CD4-positive, alpha-beta T cell treated with Interleukin-6 at 100 ng/mL for 8 hours (primary cell): ENCODE data around the gene TBC1D22B.

Source experiments
- DNase-seq: peaks from one replicate; pipeline ENCODE4 v3.0.0-alpha.2; 2020; ENCODE audit warnings: mixed read lengths, low spot score

Gene TBC1D22B

GRCh38 chr6:37239950-37240713, 17.4 kb upstream of the TBC1D22B start:
- DNase-seq: peak; percentile 48

DNA sequence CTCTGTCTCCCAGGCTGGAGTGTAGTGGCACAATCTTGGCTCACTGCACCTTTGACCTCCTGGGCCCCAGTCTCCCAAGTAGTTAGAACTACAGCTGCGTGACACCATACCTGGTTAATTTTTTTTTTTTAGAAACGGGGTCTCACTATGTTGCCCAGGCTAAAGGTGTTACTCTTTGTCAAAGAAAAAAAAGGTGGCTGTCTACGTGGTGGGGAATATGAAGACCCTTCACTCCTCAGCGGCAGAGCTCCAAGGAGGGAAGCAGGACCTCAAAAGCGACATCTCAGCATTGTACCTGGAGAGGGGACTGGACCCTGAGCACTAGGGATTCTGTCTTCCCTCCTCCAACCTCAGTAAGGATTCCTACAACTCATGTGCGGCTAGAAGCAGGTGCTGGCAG, 16.4 kb upstream of the TBC1D22B start:
- DNase-seq: no peak

DNA sequence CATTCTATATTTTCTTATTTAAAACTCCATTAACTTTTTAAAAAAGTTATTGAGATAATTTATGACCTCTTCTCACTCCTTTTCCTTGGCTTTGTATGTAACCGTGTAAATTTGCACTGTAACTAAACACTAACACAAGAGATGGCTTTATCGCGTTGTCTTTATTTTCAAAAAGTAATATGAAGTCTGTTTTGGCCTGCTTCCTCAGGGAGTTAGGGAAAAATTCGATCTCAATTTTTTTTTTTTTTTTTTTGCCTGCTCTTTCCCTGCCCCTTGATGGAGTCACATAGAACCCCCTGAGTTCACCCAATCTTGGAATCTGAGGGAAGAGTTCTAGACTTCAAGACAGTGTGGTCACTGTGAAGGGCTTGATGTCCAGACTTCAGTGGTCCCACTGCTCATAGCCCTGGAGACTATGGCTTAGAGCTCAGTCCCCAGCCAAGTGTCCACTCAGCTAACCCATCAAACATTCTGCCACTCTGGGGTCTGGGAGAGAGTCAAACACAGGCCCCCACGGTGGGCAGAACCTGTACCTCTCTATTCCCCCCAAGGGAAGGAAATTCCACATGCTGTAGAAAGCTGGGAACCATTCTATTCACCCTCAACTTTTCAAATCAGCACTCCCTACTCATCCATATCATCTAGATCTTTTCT, 15.7 kb upstream of the TBC1D22B start:
- no peak for DNase-seq

GRCh38 chr6:37242429-37243052, 15.0 kb upstream of the TBC1D22B start:
- no peak for DNase-seq

DNA sequence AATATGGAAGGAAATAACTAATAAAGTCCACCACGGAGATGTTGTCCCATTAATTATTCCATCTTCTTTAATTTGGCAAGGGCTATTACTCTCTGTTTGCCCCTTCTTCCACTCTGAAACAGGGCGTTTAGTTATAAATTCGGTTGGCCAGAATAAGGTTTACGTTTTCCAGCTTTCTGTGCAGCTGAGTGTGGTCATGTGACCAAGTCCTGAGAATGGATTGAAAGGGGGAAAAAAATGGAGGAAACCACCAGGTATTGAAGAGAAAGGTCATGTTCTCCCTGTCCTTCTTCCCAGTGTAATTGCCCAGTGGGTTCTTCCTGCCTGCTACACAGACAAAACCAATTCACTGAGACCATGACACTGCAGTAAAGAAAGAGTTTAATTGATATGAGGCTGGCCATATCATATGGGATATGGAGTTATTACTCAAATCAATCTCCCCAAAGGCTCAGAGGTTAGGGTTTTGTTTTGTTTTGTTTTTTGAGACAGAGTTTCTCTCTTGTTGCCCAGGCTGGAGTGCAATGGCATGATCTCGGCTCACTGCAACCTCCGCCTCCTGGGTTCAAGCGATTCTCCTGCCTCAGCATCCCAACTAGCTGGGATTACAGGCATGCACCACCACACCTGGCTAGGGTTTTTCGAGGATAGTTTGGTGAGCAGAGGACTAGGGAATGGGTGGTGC, 14.3 kb upstream of the TBC1D22B start:
- no peak for DNase-seq

DNA sequence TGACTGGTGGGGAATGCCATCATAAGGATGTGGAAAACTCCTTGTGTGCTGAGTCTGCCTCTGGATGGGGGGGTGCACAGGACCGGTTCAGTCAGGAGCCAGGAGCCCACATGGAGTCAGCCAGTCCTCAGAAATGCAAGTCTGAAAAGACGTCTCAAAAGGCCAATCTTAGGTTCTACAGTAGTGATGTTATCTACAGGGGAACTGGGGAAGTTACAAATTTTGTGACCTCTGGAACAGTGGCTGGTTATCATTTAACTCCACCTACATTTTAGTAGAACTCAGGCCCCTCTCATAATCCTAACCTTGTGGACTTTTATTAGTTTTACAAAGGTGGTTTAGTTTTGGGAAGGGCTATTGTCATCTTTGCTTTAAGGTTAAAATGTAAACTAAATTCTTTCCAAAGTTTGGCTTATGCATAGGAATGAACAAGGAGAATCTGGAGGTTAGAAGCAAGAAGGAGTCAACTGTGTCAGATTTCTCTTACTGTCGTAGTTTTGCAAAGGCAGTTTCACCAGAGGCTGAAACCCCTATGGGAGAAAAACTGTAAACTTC, 13.7 kb upstream of the TBC1D22B start:
- DNase-seq: no peak

DNA sequence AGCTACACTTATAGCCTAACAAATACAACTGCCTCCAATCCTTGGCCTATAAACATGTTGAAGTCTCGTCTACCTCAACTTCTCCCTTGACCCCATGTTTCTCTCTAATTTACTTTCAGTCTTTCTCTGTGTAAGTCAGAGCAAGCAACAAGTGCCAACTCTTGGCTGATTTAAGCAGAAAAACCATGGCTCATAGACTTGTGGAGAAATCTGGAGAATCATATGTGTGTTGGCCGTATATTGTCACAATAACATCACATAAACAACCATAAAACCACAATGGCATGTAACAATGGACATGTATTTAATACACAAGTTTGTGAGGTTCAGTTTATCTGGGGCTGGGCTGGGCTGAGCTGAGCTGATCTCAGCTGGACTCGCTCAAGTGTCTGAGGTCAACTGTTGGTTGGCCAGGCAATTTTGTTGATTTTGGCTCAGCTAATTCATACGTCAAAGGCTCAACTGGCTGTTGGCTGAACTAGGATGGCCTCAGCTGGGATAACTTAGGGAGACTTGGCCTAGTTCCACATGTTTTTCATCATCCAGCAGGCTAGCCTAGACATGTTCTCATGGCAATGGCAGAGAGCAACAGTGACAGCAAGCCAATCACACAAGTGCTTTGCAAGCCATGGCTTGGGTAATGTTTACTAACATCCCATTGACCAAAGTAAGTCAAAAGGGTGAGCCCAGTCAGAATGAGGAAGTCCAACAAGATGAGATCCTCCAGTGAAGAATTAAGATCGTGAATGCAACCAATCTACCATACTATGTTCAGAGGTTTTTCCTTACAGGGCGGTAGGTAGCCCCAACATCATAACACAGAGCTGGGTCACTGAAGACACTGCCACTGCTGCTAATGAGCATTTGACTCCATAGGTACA, 12.9 kb upstream of the TBC1D22B start:
- DNase-seq: no peak

DNA sequence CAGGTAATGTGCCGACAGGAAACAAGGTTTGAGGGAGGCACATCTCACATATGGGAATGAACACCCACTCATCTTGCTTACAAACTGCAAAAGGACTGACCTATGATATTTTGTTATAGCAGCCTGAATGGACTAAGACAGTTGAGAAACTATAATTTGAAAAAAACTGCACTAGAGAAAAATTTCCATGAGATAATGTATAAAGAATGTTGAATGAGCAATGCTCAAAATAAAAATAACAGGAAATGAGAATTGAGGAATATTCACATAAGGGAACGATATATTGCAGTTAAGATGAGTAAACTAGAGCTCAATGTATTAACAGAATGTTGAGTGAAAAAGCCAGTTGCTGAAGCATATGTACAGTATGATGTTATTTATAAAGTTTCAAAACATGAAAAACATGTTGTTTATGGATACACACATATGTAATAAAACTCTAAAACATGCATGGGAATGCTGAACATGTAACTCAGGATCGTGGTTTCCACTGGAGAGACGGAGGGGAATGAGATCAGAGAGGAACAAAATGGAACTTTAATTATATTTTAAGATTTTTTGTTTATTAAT, 6.3 kb upstream of the TBC1D22B start:
- no peak for DNase-seq

DNA sequence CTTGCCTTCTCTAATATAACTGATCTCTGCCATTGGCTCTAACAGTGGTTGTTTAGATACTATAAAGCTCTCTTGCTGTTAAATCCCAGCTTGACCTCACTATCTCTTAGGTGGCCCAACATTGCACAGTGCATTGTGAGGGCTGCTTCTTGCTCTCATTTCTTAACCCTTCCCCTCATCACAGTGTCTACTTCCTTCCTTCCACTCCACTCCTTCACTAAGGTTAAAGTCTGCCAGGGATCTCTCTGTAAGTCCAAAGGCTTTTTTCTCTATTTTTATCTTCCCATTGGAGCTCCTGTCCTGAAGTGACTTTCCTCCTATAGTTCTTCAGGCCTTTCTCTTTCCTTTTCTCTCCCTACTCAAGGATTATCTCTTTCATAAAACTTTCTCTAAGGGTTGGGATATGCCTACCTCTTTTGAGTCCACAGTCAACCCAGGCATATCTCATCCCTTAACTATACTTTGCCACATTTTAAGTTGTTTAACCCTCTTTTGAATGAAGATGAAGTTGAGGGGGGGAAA, 4.0 kb upstream of the TBC1D22B start:
- DNase-seq: no peak

GRCh38 chr6:37254881-37255280, 2.7 kb upstream of the TBC1D22B start:
- DNase-seq: no peak

DNA sequence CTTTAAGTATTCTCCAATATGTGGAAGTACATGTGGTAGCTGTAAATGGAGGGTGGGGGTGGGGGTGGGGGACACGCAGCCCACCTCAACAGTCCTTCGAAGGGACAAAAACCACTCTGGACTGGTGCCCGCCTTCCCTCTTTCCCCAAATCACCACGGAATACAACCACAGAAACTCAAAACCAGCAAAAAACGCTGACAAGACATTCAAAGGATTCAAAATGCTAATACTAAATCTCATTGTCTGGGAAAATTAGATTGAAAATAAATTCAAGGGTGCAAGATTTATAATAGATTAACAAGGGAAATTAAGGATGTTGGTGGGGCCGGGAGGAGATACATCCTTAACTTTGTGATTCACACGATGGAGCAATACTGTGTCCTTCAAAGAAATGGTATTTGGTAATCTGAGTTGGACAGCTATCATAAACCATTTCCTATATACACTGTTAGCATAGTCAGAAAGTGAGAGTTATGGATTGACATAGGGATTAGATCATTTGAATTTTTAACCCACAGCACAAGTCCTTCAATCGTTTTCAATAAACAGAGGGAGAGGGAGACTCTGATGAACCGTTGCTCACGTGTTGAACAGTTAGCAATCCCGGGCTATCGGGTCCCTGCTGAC, 766 bp upstream of the TBC1D22B start:
- no peak for DNase-seq

DNA sequence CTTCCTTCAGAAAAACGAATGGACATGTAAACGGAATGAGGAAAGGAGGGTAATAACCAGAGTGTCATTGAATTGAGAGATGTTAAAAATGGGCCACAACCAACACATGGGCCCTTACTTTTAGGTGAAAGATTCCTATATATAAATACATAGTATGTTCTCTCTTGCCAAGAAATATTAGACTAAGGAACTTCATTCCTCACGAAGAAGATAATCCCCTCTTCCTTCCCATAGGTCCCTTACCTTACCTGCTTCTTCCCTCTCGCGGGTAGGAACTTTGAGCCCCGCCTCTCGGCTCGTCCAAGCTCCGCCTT, 295 bp upstream of the TBC1D22B start:
- no peak for DNase-seq

- DNase-seq: no peak
These were observed 983 bp downstream of the TBC1D22B start for GRCh38 chr6:37258405-37259105.

DNA sequence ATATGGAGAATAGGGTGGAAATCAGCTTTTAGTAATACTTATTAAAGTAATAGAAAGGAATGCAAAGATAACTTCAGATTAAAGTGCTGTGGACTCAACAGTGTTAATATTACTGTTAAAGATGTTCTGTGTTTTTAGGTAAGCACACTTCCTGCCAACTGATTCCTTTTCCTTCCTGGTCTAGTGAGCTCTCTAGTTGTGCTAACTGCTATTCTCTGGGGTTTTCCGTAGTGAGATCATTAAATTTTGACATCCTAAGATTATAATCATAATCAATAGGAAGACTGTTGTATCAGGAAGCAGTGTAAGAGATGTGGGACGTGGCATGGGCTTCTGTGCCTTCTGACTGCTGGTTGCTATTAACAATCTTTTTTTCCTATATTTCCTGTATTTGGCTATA, 1.6 kb downstream of the TBC1D22B start:
- peak; percentile 18 for DNase-seq

DNA sequence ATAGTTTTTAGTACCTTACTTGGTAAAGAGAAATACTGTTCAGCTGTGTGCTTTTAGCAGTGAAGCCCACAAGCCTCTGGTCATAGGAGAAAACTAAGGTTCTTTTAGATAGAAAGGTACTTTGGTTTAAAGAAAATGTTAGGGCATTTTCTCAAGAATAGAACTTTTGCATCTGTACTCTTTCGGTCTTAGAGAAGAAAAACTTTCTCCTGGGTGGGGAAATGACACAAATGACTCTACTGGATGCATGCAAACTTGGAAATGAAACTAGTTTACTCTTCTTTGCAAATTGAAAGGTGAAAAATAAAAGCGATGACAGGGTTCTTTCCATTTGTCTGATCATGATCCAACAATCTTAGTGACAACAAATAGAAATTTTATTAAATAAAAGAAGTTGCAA, 2.5 kb downstream of the TBC1D22B start:
- DNase-seq: no peak

DNA sequence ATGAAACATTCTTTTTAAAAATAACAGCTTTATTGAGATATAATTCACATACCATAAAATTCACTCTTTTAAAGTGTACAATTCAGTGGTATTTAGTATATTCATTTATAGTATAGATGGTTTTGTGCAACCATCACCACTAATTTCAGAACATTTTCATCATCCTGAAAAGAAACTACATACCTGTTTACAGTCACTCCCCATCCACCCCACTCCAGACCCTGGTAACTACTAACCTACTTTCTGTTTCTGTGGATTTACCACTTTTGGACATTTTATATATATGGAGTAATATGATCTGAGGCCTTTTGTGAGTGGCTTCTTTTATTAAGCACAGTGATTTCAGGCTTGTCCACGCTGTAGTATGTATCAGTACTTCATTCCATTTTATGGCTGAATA, 2.9 kb downstream of the TBC1D22B start:
- DNase-seq: no peak

DNA sequence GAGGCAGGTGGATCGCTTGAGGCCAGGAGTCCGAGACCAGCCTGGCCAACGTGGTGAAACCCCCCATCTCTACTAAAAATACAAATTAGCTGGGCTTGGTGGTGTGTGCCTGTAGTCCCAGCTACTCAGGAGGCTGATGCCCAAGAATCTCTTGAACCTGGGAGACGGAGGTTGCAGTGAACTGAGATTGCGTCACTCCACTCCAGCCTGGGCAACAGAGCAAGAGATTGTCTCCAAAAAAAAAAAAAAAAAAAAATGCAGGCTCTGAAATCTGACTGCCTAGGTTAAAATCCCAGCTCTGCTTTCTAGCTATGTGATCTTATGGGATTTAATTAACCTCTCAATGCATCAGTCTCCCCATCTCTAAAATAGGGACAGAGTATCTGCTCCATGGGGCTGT, 3.6 kb downstream of the TBC1D22B start:
- DNase-seq: no peak

GRCh38 chr6:37262446-37263026, 5.0 kb downstream of the TBC1D22B start:
- DNase-seq: no peak

DNA sequence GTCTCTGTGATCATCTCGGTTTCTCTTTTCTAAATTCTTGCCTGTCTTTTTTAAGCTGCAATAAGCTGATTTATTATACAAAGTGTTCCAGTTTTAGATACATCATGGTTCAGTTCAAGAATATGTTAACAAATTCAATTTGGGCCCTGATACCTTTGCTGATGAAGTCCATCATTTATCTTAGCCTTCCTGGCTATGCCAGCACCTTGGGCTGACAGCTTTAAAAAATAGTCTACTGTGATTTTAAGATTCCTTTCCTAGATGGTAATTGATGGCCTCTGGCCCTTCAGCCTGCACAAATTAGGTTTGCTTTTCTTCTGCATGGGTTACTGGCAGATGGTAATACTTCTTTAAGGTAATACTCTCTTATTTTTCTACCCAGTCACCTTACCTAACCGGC, 7.4 kb downstream of the TBC1D22B start:
- DNase-seq: no peak

- DNase-seq: no peak
These were observed 8.3 kb downstream of the TBC1D22B start for GRCh38 chr6:37265860-37266259.
